ENCODE results near the gene TRAK1.

DNA sequence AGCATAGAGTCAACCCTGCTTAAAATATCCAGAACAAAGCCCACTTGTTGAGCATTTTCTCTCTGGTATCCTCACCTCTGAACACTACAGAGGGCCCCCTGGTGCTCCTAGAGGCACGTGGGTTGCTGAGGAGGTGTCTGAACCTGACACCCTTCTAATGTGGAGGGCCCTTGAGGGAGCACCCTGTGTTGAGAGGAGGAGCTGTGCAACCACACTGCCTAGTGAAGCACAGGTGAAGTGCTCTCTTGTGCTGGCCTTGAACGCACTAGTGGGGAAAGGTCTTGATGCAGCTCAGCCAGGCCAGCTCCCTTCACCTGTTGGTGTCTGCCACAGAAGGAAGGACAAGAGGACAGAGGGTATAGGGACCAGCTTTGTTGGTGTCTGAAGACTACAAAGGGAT, 122.9 kb downstream of the TRAK1 start:
- TF ChIP-seq, protein P1, sequence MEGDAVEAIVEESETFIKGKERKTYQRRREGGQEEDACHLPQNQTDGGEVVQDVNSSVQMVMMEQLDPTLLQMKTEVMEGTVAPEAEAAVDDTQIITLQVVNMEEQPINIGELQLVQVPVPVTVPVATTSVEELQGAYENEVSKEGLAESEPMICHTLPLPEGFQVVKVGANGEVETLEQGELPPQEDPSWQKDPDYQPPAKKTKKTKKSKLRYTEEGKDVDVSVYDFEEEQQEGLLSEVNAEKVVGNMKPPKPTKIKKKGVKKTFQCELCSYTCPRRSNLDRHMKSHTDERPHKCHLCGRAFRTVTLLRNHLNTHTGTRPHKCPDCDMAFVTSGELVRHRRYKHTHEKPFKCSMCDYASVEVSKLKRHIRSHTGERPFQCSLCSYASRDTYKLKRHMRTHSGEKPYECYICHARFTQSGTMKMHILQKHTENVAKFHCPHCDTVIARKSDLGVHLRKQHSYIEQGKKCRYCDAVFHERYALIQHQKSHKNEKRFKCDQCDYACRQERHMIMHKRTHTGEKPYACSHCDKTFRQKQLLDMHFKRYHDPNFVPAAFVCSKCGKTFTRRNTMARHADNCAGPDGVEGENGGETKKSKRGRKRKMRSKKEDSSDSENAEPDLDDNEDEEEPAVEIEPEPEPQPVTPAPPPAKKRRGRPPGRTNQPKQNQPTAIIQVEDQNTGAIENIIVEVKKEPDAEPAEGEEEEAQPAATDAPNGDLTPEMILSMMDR (conservative IDR thresholded peaks at IDR 0.05; ENCODE audit: low read length), result no peak
- no peak for TF ChIP-seq EZH2phosphoT487 (IDR thresholded peaks at IDR 0.05; ENCODE audit: borderline replicate concordance)
